A549 (cell line): ENCODE data around the gene MRPS15. TPM values are rescaled to one million over a fixed set of nuclear protein-coding genes. Genes with fewer than 3 reads are reported as not detected.

Experiments
- ATAC-seq, 2 experiments: fragments of 200-7000 bp in 1 of 2; fragments of >200 bp in 1 of 2; cut with Nextera tagmentation in 1 of 2; cut with Tn5 transposase in 1 of 2; 3 replicates each; pipeline versions ENCODE4 v1.8.0 to v1.9.1; 2018 to 2020; ENCODE audit warnings: mild to moderate bottlenecking in 1 of 2, moderate library complexity in 1 of 2
- CTCF ChIA-PET: fragments of 300-600 bp; sonication (Branson Sonifier 250); formaldehyde crosslinking; extraction: SDS; loops from one replicate; lab custom pipeline; 2021; ENCODE audit warnings: antibody characterized with exemption, inconsistent platforms; lab: Yijun Ruan, JAX
- POLR2A ChIA-PET: fragments of 350-600 bp; formaldehyde crosslinking; extraction: SDS; loops from one replicate; lab custom pipeline; 2021; ENCODE audit warnings: antibody characterized with exemption, inconsistent platforms; lab: Yijun Ruan, JAX
- DNase-seq, 2 experiments: peaks; one replicate each; pipeline versions ENCODE4 v3.0.0 to v3.0.0-alpha.2; 2011 to 2016; ENCODE audit warnings: low read depth in 1 of 2, low spot score in 1 of 2
- FAIRE-seq: peaks from 2 replicates; lab custom pipeline; 2011; peaks lifted over from hg19 to GRCh38; lab: Jason Lieb, UNC
- H3K27ac ChIP-seq, 2 experiments: fragments of >200 bp; sonication (Bioruptor Twin); formaldehyde crosslinking; 3 replicates each; pipeline ENCODE4 v1.5.1; 2016 to 2017
- H3K4me1 ChIP-seq: fragments of >200 bp; sonication (Bioruptor Twin); formaldehyde crosslinking; 3 replicates; pipeline ENCODE4 v1.6.1; 2016
- H3K4me2 ChIP-seq: fragments of >200 bp; sonication (Bioruptor Twin); formaldehyde crosslinking; 3 replicates; pipeline ENCODE4 v1.6.1; 2016
- H3K4me3 ChIP-seq: fragments of >200 bp; sonication (Bioruptor Twin); formaldehyde crosslinking; 3 replicates; pipeline ENCODE4 v1.5.1; 2016
- H3K9me3 ChIP-seq: fragments of >200 bp; sonication (Bioruptor Twin); formaldehyde crosslinking; 3 replicates; pipeline ENCODE4 v1.6.1; 2016
- BHLHE40 ChIP-seq: IDR thresholded peaks from 2 replicates; pipeline ENCODE4 v1.6.1; 2012; ENCODE audit warnings: low read depth, low read length, inconsistent platforms
- CBX2 ChIP-seq: fragments of 200-600 bp; sonication (generic); IDR thresholded peaks from 2 replicates; pipeline ENCODE4 v1.6.1; 2016; ENCODE audit warnings: low read depth, mild to moderate bottlenecking, borderline replicate concordance
- EHF ChIP-seq: fragments of 250-450 bp; sonication (Bioruptor Pico); IDR thresholded peaks from 2 replicates; pipeline ENCODE4 v1.5.0; 2020; ENCODE audit warnings: mild to moderate bottlenecking
- EHMT2 ChIP-seq: fragments of 200-600 bp; sonication (generic); IDR thresholded peaks from 2 replicates; pipeline ENCODE4 v1.6.1; 2016; ENCODE audit warnings: antibody characterized with exemption, low read depth, mild to moderate bottlenecking, moderate library complexity
- EP300 ChIP-seq, 2 experiments: fragments of >200 bp; sonication (Bioruptor Twin); formaldehyde crosslinking; IDR thresholded peaks; 2 replicates in 1 of 2; 3 replicates in 1 of 2; pipeline ENCODE4 v1.6.1; 2016 to 2017
- ESRRA ChIP-seq: fragments of 150-350 bp; IDR thresholded peaks from 2 replicates; pipeline ENCODE4 v1.6.1; 2014; ENCODE audit warnings: mild to moderate bottlenecking, low read length, borderline replicate concordance
- FOSL2 ChIP-seq, 2 experiments: fragments of 450-650 bp in 1 of 2; fragments of >200 bp in 1 of 2; sonication (Bioruptor Twin) in 1 of 2; formaldehyde crosslinking; IDR thresholded peaks; 2 replicates each; pipeline versions ENCODE4 v1.5.0 to v1.6.1; 2016 to 2020; ENCODE audit warnings: mild to moderate bottlenecking in 1 of 2, moderate library complexity in 1 of 2
- FOXS1 ChIP-seq: fragments of 250-450 bp; sonication (Bioruptor Pico); IDR thresholded peaks from 2 replicates; pipeline ENCODE4 v1.5.0; 2020; ENCODE audit warnings: mild to moderate bottlenecking, moderate library complexity
- GATA3 ChIP-seq: IDR thresholded peaks from 2 replicates; pipeline ENCODE4 v1.6.1; 2012; ENCODE audit warnings: borderline replicate concordance
- HOXA7 ChIP-seq: fragments of 250-450 bp; sonication (Bioruptor Pico); IDR thresholded peaks from 2 replicates; pipeline ENCODE4 v1.5.0; 2020; ENCODE audit warnings: mild to moderate bottlenecking, moderate library complexity
- HOXB5 ChIP-seq: fragments of 250-450 bp; sonication (Bioruptor Pico); IDR thresholded peaks from 2 replicates; pipeline ENCODE4 v1.5.0; 2020; ENCODE audit warnings: mild to moderate bottlenecking, moderate library complexity
- JUN ChIP-seq, 2 experiments: fragments of >200 bp; sonication (Bioruptor Twin); formaldehyde crosslinking; IDR thresholded peaks; 2 replicates in 1 of 2; 3 replicates in 1 of 2; pipeline ENCODE4 v1.6.1; 2016 to 2017
- KDM1A ChIP-seq: fragments of 200-600 bp; sonication (generic); IDR thresholded peaks from 2 replicates; pipeline ENCODE4 v1.6.1; 2016; ENCODE audit warnings: low read depth, mild to moderate bottlenecking
- KDM5A ChIP-seq: fragments of 200-600 bp; sonication (generic); IDR thresholded peaks from 2 replicates; pipeline ENCODE4 v1.6.1; 2016; ENCODE audit warnings: antibody characterized with exemption, mild to moderate bottlenecking
- NFE2L2 ChIP-seq: fragments of 150-350 bp; conservative IDR thresholded peaks from 2 replicates; pipeline ENCODE4 v1.6.1; 2014; ENCODE audit warnings: low read length
- NPAS2 ChIP-seq: fragments of 250-450 bp; sonication (Bioruptor Pico); IDR thresholded peaks from 2 replicates; pipeline ENCODE4 v1.8.0; 2022; ENCODE audit warnings: mild to moderate bottlenecking, moderate library complexity, borderline replicate concordance
- PHF8 ChIP-seq: fragments of 200-600 bp; sonication (generic); IDR thresholded peaks from 2 replicates; pipeline ENCODE4 v1.6.1; 2016; ENCODE audit warnings: low read depth, mild to moderate bottlenecking, antibody characterized with exemption, moderate library complexity, borderline replicate concordance
- POLR2A ChIP-seq: IDR thresholded peaks from 2 replicates; pipeline ENCODE4 v1.6.1; 2012; ENCODE audit warnings: mild to moderate bottlenecking, low read length
- RAD21 ChIP-seq, 2 experiments: fragments of >200 bp in 1 of 2; sonication (Bioruptor Twin) in 1 of 2; formaldehyde crosslinking in 1 of 2; IDR thresholded peaks in 1 of 2; conservative IDR thresholded peaks in 1 of 2; 2 replicates in 1 of 2; 3 replicates in 1 of 2; pipeline ENCODE4 v1.6.1; 2012 to 2018; ENCODE audit warnings: inconsistent platforms in 1 of 2
- RARB ChIP-seq: fragments of 250-450 bp; sonication (Bioruptor Pico); IDR thresholded peaks from 2 replicates; pipeline ENCODE4 v1.8.0; 2021; ENCODE audit warnings: mild to moderate bottlenecking, moderate library complexity
- RFX5 ChIP-seq: fragments of 450-650 bp; IDR thresholded peaks from 2 replicates; pipeline ENCODE4 v1.7.1; 2014; ENCODE audit warnings: antibody characterized with exemption, mild to moderate bottlenecking, moderate library complexity
- RNF2 ChIP-seq: fragments of 200-600 bp; sonication (generic); IDR thresholded peaks from 2 replicates; pipeline ENCODE4 v1.6.1; 2016; ENCODE audit warnings: low read depth, mild to moderate bottlenecking, antibody characterized with exemption, moderate library complexity, borderline replicate concordance
- ZFP36 ChIP-seq: fragments of 450-650 bp; IDR thresholded peaks from 2 replicates; pipeline ENCODE4 v1.6.1; 2014; ENCODE audit warnings: borderline replicate concordance; ENCODE audit not compliant: partially characterized antibody
- ZSCAN20 ChIP-seq: fragments of 250-450 bp; sonication (Bioruptor Pico); IDR thresholded peaks from 2 replicates; pipeline ENCODE4 v1.8.0; 2022; ENCODE audit warnings: mild to moderate bottlenecking, moderate library complexity
- WGBS: methylation state at CpG from one replicate; pipeline ENCODE4 v1.1.6; 2017; ENCODE audit errors: missing lambda C conversion rate; 5-methylcytosine and 5-hydroxymethylcytosine counted together
- polyA plus RNA-seq, 4 experiments: library from polyadenylated mRNA; depleted of rRNA in 3 of 4; stranded (reverse); fragments of >200 nt; fragmentation: RNase III in 1 of 4; extraction: RNeasy Plus Mini Kit Qiagen cat#74134 plus additional on column Dnase treatment in 1 of 4; gene quantifications; 2 replicates in 3 of 4; 3 replicates in 1 of 4; pipeline ENCODE4 v1.2.3, GENCODE V29; 2011 to 2017
- TF ChIP-seq, protein P1 (sequence below): IDR thresholded peaks from 2 replicates; pipeline ENCODE4 v1.6.1; 2012
- TF ChIP-seq, protein P2 (sequence below): fragments of 450-650 bp; IDR thresholded peaks from 2 replicates; pipeline ENCODE4 v1.6.1; 2014; ENCODE audit warnings: antibody characterized with exemption
- TF ChIP-seq, protein P3 (sequence below): fragments of 250-450 bp; sonication (Bioruptor Pico); IDR thresholded peaks from 2 replicates; pipeline ENCODE4 v1.5.0; 2020; ENCODE audit warnings: low read depth, mild to moderate bottlenecking, moderate library complexity
- TF ChIP-seq, protein P4 (sequence below): fragments of >200 bp; sonication (Bioruptor Twin); formaldehyde crosslinking; IDR thresholded peaks from 3 replicates; pipeline ENCODE4 v1.5.1; 2016
- TF ChIP-seq, protein P5 (sequence below): IDR thresholded peaks from 2 replicates; pipeline ENCODE4 v1.6.1; 2012; ENCODE audit warnings: low read depth, borderline replicate concordance
- TF ChIP-seq, protein P6 (sequence below): IDR thresholded peaks from 2 replicates; pipeline ENCODE4 v1.6.1; 2012

Gene MRPS15
- polyA plus RNA-seq, 2 of the 4 experiments (the other 2 are of a cell fraction), result 74.7 to 79.7 TPM

DNA sequence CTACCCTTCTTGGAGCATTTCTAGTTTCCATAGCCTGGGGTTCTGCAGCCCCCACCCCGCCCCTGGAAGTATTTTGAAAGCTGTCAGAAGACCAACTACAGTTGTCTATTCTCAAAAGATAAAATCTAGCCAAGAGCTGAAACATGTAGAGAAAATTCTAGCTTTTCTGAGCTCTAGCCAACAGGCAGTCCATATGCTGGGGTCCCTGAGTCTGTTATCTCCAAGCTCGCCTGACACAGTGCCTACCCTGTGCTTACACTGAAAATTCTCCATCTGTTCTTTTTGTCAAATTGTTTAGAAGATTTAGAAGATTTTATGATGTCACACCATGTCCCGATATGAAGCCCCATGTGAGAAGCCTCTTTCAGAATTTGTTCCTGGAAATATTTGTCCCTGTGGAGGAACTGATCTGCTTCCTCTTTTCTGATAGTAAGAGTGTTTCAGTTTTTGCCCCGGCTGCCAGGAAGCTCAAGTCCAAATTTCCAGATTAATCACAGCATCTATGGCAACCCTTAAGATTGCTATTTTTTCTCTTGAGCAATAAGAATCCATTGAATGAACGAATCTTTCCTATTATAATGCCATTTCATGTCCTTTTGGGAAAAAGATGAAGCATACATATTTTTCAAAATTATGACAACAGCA is 42.2 kb upstream of the MRPS15 start (continued):
- TF ChIP-seq PHF8 (no peak), JUN (IDR thresholded peaks at IDR 0.05) (no peak), HOXA7 (CRISPR knock-in tag) (no peak), RAD21 (conservative IDR thresholded peaks at IDR 0.05 in 1 of 2, IDR thresholded peaks at IDR 0.05 in 1 of 2) (no peak), POLR2A (no peak), NFE2L2 (no peak), EHF (no peak), EHMT2 (no peak)
- TF ChIP-seq, protein P1, sequence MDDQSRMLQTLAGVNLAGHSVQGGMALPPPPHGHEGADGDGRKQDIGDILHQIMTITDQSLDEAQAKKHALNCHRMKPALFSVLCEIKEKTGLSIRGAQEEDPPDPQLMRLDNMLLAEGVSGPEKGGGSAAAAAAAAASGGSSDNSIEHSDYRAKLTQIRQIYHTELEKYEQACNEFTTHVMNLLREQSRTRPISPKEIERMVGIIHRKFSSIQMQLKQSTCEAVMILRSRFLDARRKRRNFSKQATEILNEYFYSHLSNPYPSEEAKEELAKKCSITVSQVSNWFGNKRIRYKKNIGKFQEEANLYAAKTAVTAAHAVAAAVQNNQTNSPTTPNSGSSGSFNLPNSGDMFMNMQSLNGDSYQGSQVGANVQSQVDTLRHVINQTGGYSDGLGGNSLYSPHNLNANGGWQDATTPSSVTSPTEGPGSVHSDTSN, result no peak
- TF ChIP-seq, protein P2, sequence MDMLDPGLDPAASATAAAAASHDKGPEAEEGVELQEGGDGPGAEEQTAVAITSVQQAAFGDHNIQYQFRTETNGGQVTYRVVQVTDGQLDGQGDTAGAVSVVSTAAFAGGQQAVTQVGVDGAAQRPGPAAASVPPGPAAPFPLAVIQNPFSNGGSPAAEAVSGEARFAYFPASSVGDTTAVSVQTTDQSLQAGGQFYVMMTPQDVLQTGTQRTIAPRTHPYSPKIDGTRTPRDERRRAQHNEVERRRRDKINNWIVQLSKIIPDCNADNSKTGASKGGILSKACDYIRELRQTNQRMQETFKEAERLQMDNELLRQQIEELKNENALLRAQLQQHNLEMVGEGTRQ, result no peak

DNA sequence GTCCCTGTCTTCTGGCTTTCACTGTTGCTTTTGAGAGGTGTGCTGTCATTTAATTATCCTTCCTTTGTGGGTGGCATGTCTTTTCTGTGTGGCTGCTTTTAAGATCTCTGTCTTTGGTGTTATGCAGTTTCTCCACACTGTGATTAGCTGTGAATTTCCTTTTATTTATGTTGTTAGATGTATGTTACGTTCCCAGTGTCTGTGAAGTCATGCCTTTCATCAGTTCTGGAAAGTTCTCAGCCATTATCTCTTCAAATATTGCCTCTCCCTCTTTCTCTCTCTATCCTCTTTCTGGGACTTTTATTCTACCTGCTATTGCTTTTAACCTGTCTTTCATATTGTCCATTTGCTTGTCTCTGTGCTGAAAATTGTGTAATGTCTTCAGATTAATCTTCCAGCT is 39.5 kb upstream of the MRPS15 start:
- no peak for ATAC-seq
- H3K4me3 ChIP-seq, result no peak overlapping the region
- H3K4me2 ChIP-seq, result no peak overlapping the region
- POLR2A ChIA-PET, result no interaction called here
- CTCF ChIA-PET, result interaction anchor here (1.1 kb wide), 1 partner anchor 12 kb away, joined by 3 read pairs; no protein-coding TSS in a partner anchor
- WGBS, result 78% methylated on average over 1 of the region's 1 CpG
- no peak for FAIRE-seq
- no peak overlapping the region for H3K27ac ChIP-seq
- TF ChIP-seq, protein P3, sequence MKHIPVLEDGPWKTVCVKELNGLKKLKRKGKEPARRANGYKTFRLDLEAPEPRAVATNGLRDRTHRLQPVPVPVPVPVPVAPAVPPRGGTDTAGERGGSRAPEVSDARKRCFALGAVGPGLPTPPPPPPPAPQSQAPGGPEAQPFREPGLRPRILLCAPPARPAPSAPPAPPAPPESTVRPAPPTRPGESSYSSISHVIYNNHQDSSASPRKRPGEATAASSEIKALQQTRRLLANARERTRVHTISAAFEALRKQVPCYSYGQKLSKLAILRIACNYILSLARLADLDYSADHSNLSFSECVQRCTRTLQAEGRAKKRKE, result no peak
- TF ChIP-seq HOXB5 (no peak), FOSL2 (IDR thresholded peaks at IDR 0.05) (no peak), FOSL2 (CRISPR knock-in tag; IDR thresholded peaks at IDR 0.05) (no peak), RFX5 (no peak), FOXS1 (no peak), KDM5A (no peak), RNF2 (no peak), RARB (CRISPR knock-in tag) (no peak), ZFP36 (no peak), KDM1A (no peak)
- TF ChIP-seq, protein P4, sequence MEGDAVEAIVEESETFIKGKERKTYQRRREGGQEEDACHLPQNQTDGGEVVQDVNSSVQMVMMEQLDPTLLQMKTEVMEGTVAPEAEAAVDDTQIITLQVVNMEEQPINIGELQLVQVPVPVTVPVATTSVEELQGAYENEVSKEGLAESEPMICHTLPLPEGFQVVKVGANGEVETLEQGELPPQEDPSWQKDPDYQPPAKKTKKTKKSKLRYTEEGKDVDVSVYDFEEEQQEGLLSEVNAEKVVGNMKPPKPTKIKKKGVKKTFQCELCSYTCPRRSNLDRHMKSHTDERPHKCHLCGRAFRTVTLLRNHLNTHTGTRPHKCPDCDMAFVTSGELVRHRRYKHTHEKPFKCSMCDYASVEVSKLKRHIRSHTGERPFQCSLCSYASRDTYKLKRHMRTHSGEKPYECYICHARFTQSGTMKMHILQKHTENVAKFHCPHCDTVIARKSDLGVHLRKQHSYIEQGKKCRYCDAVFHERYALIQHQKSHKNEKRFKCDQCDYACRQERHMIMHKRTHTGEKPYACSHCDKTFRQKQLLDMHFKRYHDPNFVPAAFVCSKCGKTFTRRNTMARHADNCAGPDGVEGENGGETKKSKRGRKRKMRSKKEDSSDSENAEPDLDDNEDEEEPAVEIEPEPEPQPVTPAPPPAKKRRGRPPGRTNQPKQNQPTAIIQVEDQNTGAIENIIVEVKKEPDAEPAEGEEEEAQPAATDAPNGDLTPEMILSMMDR, result no peak
- H3K9me3 ChIP-seq, result no peaks in the 10 kb centered on the region
- DNase-seq, result no peak
- 0 out of 3 replicates have a peak, but pooled peaks cover 2% of the 10 kb centered on the region for H3K4me1 ChIP-seq

DNA sequence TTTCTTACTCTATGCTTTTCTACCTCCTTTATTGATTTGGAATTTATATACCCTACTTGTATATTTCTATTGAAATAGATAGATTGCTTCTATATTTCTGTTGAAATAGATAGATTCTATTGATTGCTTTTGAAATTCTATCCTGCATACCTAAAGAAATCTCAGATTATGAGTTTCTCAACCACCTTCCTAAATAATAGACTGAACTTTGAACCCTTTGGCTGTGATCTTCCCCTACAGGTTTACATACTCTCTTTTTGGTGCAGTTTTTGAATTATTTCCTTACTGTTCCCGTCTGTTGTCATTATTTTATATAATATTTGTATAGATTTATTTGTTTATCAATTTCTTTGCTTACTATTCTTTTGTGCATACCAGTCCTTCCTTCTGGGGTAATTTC is 39.0 kb upstream of the MRPS15 start:
- WGBS, result 7% methylated on average over 1 of the region's 1 CpG
- Histone ChIP-seq H3K4me1 (0 out of 3 replicates have a peak, but pooled peaks cover 2% of the 10 kb centered on the region), H3K4me3 (no peak overlapping the region), H3K4me2 (no peak overlapping the region), H3K9me3 (no peaks in the 10 kb centered on the region), H3K27ac (no peak overlapping the region)
- DNase-seq (no peak), ATAC-seq (no peak), FAIRE-seq (no peak)
- ChIA-PET POLR2A (no interaction called here), CTCF (interaction anchor here (1.1 kb wide), 1 partner anchor 13 kb away, joined by 3 read pairs; no protein-coding TSS in a partner anchor)
- TF ChIP-seq, protein P5, sequence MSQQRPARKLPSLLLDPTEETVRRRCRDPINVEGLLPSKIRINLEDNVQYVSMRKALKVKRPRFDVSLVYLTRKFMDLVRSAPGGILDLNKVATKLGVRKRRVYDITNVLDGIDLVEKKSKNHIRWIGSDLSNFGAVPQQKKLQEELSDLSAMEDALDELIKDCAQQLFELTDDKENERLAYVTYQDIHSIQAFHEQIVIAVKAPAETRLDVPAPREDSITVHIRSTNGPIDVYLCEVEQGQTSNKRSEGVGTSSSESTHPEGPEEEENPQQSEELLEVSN, result no peak
- TF ChIP-seq JUN (IDR thresholded peaks at IDR 0.05) (no peak), ESRRA (no peak), NPAS2 (CRISPR knock-in tag) (no peak), KDM5A (no peak), BHLHE40 (no peak), HOXA7 (CRISPR knock-in tag) (no peak), GATA3 (no peak), HOXB5 (no peak), EP300 (IDR thresholded peaks at IDR 0.05) (no peak), RNF2 (no peak), EHF (no peak), CBX2 (no peak), ZSCAN20 (CRISPR knock-in tag) (no peak)
- TF ChIP-seq, protein P6, sequence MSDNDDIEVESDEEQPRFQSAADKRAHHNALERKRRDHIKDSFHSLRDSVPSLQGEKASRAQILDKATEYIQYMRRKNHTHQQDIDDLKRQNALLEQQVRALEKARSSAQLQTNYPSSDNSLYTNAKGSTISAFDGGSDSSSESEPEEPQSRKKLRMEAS, result no peak
- TF ChIP-seq, protein P3, result no peak
